GM21528 (cell line): ENCODE measurements around the gene RGL2.

Source experiments
- ATAC-seq: cut with Tn5 transposase; IDR thresholded peaks from one replicate; pipeline ENCODE4 v1.9.1; 2021; ENCODE audit warnings: mild to moderate bottlenecking, moderate library complexity; ENCODE audit not compliant: unreplicated experiment, low FRiP score

The RGL2 gene

GRCh38 chr6:33248932-33249731, 49.6 kb downstream of the RGL2 start:
- peak; percentile 92 for ATAC-seq

- peak; percentile 5 for ATAC-seq
Observed at GRCh38 chr6:33248643-33248931, 50.2 kb downstream of the RGL2 start.

GRCh38 chr6:33247977-33248642, 50.6 kb downstream of the RGL2 start:
- ATAC-seq = peak; percentile 37

GRCh38 chr6:33243476-33243875, 55.3 kb downstream of the RGL2 start:
- ATAC-seq = no peak

GRCh38 chr6:33241968-33242367, 56.8 kb downstream of the RGL2 start:
- no peak for ATAC-seq
